Fibroblast of the aortic adventitia (primary cell): ENCODE measurements around the gene PRICKLE2. TPM values are rescaled to one million over a fixed set of nuclear protein-coding genes. Genes with fewer than 3 reads are reported as not detected.

Experiments
- DNase-seq: peaks from one replicate; pipeline ENCODE4 v3.0.0-alpha.2; 2010; ENCODE audit warnings: low read depth
- H3K4me3 ChIP-seq: 2 replicates; pipeline ENCODE4 v1.5.1; 2011; ENCODE audit warnings: low read depth, mild to moderate bottlenecking, control low read depth, low read length, moderate library complexity
- total RNA-seq: library from RNA; depleted of rRNA; stranded (reverse); fragments of >200 nt; gene quantifications from 2 replicates; pipeline ENCODE4 v1.2.3, GENCODE V29; 2012; ENCODE audit warnings: low replicate concordance
- TF ChIP-seq, protein P1 (sequence below): IDR thresholded peaks from 2 replicates; pipeline ENCODE4 v1.5.1; 2011; ENCODE audit warnings: mild to moderate bottlenecking, low read length, control low read depth, inconsistent platforms; ENCODE audit not compliant: insufficient read depth

The PRICKLE2 gene
- total RNA-seq, 1 donor: 22.0 TPM

DNA sequence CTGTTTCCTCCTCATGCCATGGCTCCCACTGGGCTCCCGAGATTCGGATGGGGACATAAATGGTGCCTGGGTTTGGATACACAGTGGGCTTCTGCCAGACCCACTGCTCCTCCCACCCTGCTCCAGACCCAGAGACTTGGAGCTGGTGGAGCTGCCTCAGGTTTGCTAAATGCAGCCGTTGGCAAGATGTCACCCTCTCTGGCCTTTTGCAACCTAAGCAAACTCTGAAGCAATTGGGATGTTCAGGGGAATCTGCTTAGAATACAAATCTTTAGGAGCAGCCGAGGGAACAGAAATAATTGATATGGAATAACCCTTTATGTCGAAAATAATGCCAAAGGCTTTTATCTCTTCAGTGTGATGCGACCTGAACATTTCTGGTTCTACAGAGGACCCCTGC is 33.4 kb downstream of the PRICKLE2 start:
- TF ChIP-seq, protein P1, sequence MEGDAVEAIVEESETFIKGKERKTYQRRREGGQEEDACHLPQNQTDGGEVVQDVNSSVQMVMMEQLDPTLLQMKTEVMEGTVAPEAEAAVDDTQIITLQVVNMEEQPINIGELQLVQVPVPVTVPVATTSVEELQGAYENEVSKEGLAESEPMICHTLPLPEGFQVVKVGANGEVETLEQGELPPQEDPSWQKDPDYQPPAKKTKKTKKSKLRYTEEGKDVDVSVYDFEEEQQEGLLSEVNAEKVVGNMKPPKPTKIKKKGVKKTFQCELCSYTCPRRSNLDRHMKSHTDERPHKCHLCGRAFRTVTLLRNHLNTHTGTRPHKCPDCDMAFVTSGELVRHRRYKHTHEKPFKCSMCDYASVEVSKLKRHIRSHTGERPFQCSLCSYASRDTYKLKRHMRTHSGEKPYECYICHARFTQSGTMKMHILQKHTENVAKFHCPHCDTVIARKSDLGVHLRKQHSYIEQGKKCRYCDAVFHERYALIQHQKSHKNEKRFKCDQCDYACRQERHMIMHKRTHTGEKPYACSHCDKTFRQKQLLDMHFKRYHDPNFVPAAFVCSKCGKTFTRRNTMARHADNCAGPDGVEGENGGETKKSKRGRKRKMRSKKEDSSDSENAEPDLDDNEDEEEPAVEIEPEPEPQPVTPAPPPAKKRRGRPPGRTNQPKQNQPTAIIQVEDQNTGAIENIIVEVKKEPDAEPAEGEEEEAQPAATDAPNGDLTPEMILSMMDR: no peak
- no peak for DNase-seq
- no peak overlapping the region for H3K4me3 ChIP-seq

DNA sequence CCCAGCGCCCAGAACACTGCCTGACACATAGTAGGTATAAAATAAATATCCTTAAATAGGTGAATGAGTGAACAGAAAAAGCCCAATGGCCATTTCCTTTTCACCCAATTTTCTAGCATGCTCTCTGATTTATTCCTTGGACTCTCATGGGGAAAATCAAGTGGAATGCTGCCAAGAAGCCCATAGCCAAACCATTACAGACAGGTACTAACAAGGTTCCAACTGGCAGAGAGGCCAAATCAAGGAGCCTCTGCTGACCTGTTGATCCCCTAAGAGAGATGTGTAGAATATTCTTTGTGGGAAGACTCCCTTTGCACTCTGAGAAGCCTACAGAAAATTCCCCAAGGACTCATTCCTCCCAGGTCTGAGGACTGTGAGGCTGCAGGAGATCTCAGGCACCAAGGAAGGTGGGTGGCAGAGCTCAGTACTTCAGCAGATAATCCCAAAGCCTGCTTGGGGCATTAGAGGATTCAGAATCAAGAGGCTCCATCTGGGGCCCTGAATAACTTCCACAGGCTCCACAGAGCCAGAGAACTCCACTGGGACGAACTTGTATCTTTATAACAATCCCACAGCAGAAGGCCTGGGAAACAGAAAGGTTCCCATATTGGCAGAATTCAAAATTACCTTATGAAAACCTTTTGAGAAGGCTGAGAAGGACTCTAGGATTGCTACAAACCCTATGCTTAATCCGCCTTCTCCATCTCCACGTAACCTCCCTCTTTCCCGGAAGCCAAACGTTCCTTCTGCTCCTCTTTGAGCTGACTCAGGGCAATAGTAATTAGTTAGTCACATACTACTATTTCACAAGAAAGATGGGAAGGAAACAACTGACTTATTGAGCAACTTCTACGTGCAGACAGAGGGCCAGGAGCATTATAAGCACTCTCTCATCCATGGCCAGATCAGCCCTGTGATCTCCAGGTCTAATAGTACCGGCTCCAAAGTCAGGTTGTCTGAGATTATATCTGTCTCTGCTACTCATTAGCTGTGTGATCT is 34.5 kb downstream of the PRICKLE2 start:
- TF ChIP-seq, protein P1: no peak
- no peak overlapping the region for H3K4me3 ChIP-seq
- DNase-seq: peak; percentile 95

DNA sequence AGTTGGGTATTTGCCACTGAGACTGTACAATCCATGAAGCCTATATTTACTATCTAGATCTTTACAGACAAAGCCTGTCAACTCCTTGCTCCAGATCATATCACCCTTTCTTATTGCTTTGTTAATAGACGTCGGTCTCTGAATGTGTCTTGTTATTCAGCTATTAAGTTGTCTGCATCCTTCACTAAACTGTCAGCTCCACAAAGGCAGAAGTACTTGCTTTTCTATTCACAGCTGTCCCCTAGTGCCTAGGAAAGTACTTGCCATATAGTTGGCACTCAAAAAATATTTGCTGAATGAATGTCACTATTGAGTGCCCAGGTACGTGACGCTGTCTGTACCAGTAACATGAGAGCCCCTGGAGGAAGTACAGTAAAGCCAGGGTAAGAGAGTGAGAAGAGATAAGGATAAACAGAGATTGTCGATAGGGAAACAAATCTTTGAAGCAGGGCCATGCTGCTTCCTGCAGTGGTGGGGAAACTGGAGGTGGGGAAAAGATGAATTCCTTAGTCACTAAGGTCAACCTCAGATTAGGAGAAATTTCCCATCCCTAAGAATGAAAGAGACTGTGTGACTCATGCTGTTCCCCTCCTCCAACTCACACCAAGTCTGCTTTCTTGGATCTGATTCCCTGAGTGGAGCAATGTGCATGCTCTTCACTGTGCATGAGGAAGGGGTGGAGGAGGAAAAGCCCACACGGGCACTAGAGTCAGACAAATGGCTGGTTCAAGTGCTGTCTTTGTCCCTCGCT is 36.3 kb downstream of the PRICKLE2 start:
- TF ChIP-seq, protein P1: no peak
- no peak overlapping the region for H3K4me3 ChIP-seq
- DNase-seq: peak; percentile 94

DNA sequence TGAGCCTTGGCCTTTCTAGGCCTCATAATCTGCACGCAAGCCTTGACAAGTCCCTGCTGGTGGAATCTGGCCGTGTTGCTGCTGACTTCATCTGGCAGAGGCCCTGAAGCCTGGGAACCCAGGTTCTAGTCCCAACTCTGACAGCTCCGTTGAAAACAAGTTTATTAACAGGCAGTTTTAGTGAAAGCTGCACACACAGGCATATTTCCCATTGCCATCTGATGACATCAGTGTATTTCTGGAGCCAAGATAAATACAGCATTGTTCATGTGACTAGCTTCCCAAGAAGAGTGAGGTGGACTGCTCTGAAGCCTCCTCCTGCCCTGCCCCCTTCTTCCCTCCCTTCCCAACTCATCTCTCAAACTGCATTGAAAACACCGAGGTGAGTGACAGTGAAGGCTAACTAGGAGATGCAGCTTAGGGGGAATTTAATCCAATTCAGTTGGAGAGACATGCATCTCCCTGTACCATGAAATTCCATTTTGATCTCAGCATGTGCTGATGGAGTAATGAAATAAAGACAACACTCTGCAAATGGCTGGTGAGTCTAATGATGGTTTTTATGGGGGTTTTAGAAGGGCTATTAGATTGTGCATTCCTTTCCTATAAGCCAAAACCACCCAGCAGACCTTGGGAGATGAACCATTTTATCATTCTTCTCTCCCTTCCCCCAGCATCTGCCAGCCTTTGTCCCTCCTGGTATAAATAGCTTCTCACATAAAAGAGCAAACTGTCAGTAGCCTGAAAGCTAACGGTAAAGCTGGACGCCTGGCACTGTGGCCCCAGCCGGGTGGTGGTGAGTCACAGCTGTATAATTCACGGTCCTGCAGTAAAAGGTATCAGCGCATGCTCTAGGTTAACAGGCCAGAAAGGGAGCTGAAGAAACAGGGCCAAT is 38.0 kb downstream of the PRICKLE2 start:
- H3K4me3 ChIP-seq: no peak overlapping the region
- TF ChIP-seq, protein P1: no peak
- peak; percentile 98 for DNase-seq

DNA sequence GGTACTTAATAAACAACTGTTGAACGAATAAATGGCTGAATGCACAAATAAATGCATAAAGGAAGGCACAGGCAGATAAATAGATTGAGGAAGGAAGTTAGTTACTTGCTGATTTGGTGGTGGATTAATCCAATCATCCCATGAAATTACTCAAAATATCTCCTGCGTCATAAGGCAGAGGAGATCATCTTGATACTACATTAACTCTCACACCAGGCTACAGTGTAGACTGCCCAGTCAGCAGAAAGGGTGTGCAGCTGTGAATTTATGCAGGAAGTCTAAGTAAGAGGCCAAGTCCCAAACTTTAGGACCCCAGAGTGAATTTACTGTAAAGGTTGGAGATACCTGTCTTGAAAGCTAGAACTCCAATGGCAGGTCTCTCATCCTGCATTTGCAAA is 38.6 kb downstream of the PRICKLE2 start:
- TF ChIP-seq, protein P1: no peak
- DNase-seq: no peak
- no peak overlapping the region for H3K4me3 ChIP-seq

DNA sequence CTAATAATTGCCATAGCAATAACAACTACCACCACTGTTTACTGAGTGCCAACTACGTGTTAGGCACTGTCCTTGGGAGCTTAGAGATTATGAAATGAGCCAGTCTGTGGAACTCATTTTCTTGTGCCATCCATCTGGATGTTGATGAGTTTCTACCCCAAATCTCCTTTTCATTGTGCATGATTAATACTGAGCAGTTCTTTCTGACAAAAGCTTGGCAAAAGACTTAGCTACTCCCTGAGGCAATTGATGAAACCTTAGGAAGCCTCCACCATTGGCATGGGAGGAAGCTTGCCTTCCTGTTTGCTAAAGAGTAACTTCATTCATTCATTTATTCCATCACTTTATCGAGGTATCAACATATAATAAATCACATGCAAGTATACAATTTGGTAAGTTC is 39.8 kb downstream of the PRICKLE2 start:
- H3K4me3 ChIP-seq: no peak overlapping the region
- DNase-seq: peak; percentile 57
- TF ChIP-seq, protein P1: no peak
